ENCODE measurements around the gene IPCEF1.

GRCh38 chr6:154157082-154157481, 199.5 kb downstream of the IPCEF1 start:
- TF ChIP-seq SUZ12 (IDR thresholded peaks at IDR 0.05) (no peak), L3MBTL2 (conservative IDR thresholded peaks at IDR 0.05) (no peak), NFRKB (IDR thresholded peaks at IDR 0.05) (no peak), TARDBP (IDR thresholded peaks at IDR 0.05) (no peak), PKNOX1 (IDR thresholded peaks at IDR 0.05) (no peak), BHLHE40 (IDR thresholded peaks at IDR 0.05; ENCODE audit: borderline replicate concordance) (no peak), SP1 (IDR thresholded peaks at IDR 0.05) (no peak), FOXA1 (IDR thresholded peaks at IDR 0.05) (no peak), ARNT (IDR thresholded peaks at IDR 0.05) (no peak)
